HL-60 (cell line): ENCODE data around the gene RASAL2.

Source experiments
- GABPA ChIP-seq: IDR thresholded peaks from 2 replicates; pipeline ENCODE4 v1.6.1; 2012; ENCODE audit warnings: low read depth
- POLR2AphosphoS5 ChIP-seq: IDR thresholded peaks from 2 replicates; pipeline ENCODE4 v1.6.1; 2012; ENCODE audit warnings: low read depth

GRCh38 chr1:178271471-178271870, 177.6 kb downstream of the RASAL2 start:
- no peak for TF ChIP-seq GABPA
- no peak for TF ChIP-seq POLR2AphosphoS5
